GM12878 (cell line): ENCODE measurements around the gene LDLRAP1. TPM values are rescaled to one million over a fixed set of nuclear protein-coding genes. Genes with fewer than 3 reads are reported as not detected.

ENCODE experiments used
- ATAC-seq: fragments of 200-7000 bp; cut with Tn5 transposase; 3 replicates; pipeline ENCODE4 v1.9.1; 2020; ENCODE audit warnings: mild to moderate bottlenecking, moderate library complexity
- BruUV-seq: library from RNA; stranded (reverse); fragments of 400-500 nt; replicated peaks from 2 replicates; lab custom pipeline; 2021; lab: Mats Ljungman, UMichigan
- CTCF ChIA-PET: fragments of 300-600 bp; sonication (Branson Sonifier 250); formaldehyde crosslinking; extraction: SDS; loops from one replicate; lab custom pipeline; 2021; ENCODE audit warnings: inconsistent platforms; lab: Yijun Ruan, JAX
- POLR2A ChIA-PET: fragments of 350-600 bp; formaldehyde crosslinking; extraction: SDS; loops from one replicate; lab custom pipeline; 2021; ENCODE audit warnings: inconsistent platforms; lab: Charles Lee
- RAD21 ChIA-PET: fragments of 300-600 bp; sonication (Branson Sonifier 250); formaldehyde crosslinking; loops from one replicate; lab custom pipeline; 2023; ENCODE audit warnings: antibody characterized with exemption; ENCODE audit not compliant: unreplicated experiment; lab: Charles Lee
- SMC1A ChIA-PET: fragments of 300-600 bp; sonication (Branson Sonifier 250); formaldehyde crosslinking; loops from one replicate; lab custom pipeline; 2023; ENCODE audit not compliant: unreplicated experiment, uncharacterized antibody; lab: Charles Lee
- DNase-seq: peaks from one replicate; pipeline ENCODE4 v3.0.0-alpha.2; 2011; ENCODE audit warnings: low read depth, low spot score
- FAIRE-seq: peaks from 3 replicates; lab custom pipeline; 2011; peaks lifted over from hg19 to GRCh38; lab: Jason Lieb, UNC
- H2AFZ ChIP-seq: 2 replicates; pipeline ENCODE4 v1.6.0; 2011; ENCODE audit warnings: low read depth, low read length, control low read depth; ENCODE audit not compliant: control insufficient read depth
- H3K27ac ChIP-seq: 2 replicates; pipeline ENCODE4 v1.5.1; 2011; ENCODE audit warnings: control low read depth; ENCODE audit not compliant: control insufficient read depth, insufficient read depth
- H3K27me3 ChIP-seq, 2 experiments: replicated peaks in 1 of 2; 2 replicates each; pipeline versions ENCODE4 v1.6.0 to v1.6.1; 2011; ENCODE audit warnings: low read length in 1 of 2; ENCODE audit not compliant: control insufficient read depth in 2 of 2, insufficient read depth in 2 of 2
- H3K36me3 ChIP-seq, 2 experiments: 2 replicates each; pipeline ENCODE4 v1.5.1; 2011; ENCODE audit warnings: low read length in 1 of 2; ENCODE audit not compliant: control insufficient read depth in 2 of 2, insufficient read depth in 2 of 2
- H3K4me1 ChIP-seq: 2 replicates; pipeline ENCODE4 v1.6.1; 2011; ENCODE audit warnings: mild to moderate bottlenecking, low read length, moderate library complexity, mixed read lengths; ENCODE audit not compliant: control insufficient read depth, insufficient read depth
- H3K4me2 ChIP-seq: 2 replicates; pipeline ENCODE4 v1.6.0; 2011; ENCODE audit warnings: control low read depth; ENCODE audit not compliant: control insufficient read depth, insufficient read depth
- H3K4me3 ChIP-seq: fragments of 200-600 bp; sonication (generic); 2 replicates; pipeline ENCODE4 v1.5.1; 2016
- H3K79me2 ChIP-seq: 2 replicates; pipeline ENCODE4 v1.6.0; 2011; ENCODE audit warnings: low read length; ENCODE audit not compliant: control insufficient read depth, insufficient read depth
- H3K9ac ChIP-seq: 2 replicates; pipeline ENCODE4 v1.8.0; 2011; ENCODE audit warnings: low read length, control low read depth, mixed read lengths; ENCODE audit not compliant: control insufficient read depth, insufficient read depth
- H3K9me3 ChIP-seq: replicated peaks from 3 replicates; pipeline ENCODE4 v1.5.1; 2011; ENCODE audit warnings: mild to moderate bottlenecking, low read length; ENCODE audit not compliant: control insufficient read depth, insufficient read depth
- H4K20me1 ChIP-seq: 2 replicates; pipeline ENCODE4 v1.6.0; 2011; ENCODE audit not compliant: control insufficient read depth, insufficient read depth
- ETV6 ChIP-seq, 2 experiments: fragments of 450-650 bp in 1 of 2; IDR thresholded peaks in 1 of 2; conservative IDR thresholded peaks in 1 of 2; 2 replicates each; pipeline ENCODE4 v1.6.1; 2014; ENCODE audit warnings: antibody characterized with exemption in 1 of 2, borderline replicate concordance in 1 of 2, low read depth in 1 of 2, mild to moderate bottlenecking in 1 of 2, moderate library complexity in 1 of 2
- IRF4 ChIP-seq: IDR thresholded peaks from 2 replicates; pipeline ENCODE4 v1.6.1; 2011; ENCODE audit warnings: low read depth, low read length
- KLF5 ChIP-seq: fragments of 450-650 bp; IDR thresholded peaks from 2 replicates; pipeline ENCODE4 v1.6.1; 2014; ENCODE audit warnings: mild to moderate bottlenecking; ENCODE audit not compliant: partially characterized antibody
- LARP7 ChIP-seq: fragments of 450-650 bp; IDR thresholded peaks from 2 replicates; pipeline ENCODE4 v1.6.1; 2017; ENCODE audit warnings: mild to moderate bottlenecking
- MXI1 ChIP-seq: fragments of 150-350 bp; IDR thresholded peaks from 2 replicates; pipeline ENCODE4 v1.6.1; 2011; ENCODE audit warnings: low read depth, mild to moderate bottlenecking, inconsistent platforms, low read length, improper control_type of control experiment
- NFXL1 ChIP-seq: fragments of 450-650 bp; IDR thresholded peaks from 2 replicates; pipeline ENCODE4 v1.6.1; 2017; ENCODE audit warnings: antibody characterized with exemption, mild to moderate bottlenecking, borderline replicate concordance
- POLR2A ChIP-seq: IDR thresholded peaks from 2 replicates; pipeline ENCODE4 v1.6.1; 2011; ENCODE audit warnings: low read depth, mild to moderate bottlenecking, low read length
- RAD51 ChIP-seq: fragments of 450-650 bp; IDR thresholded peaks from 2 replicates; pipeline ENCODE4 v1.6.1; 2016; ENCODE audit warnings: moderate library complexity, mild to moderate bottlenecking, inconsistent platforms
- SMAD5 ChIP-seq: IDR thresholded peaks from 2 replicates; pipeline ENCODE4 v1.6.1; 2016; ENCODE audit warnings: antibody characterized with exemption, low read depth
- SREBF1 ChIP-seq: IDR thresholded peaks from 2 replicates; pipeline ENCODE4 v1.6.1; 2012; ENCODE audit warnings: mild to moderate bottlenecking, low read length
- SUZ12 ChIP-seq: fragments of 200-600 bp; sonication (generic); IDR thresholded peaks from one replicate; pipeline ENCODE4 v1.6.1; 2018; ENCODE audit warnings: antibody characterized with exemption, mild to moderate bottlenecking; ENCODE audit not compliant: unreplicated experiment
- TBL1XR1 ChIP-seq: IDR thresholded peaks from 2 replicates; pipeline ENCODE4 v1.6.1; 2012; ENCODE audit warnings: low read depth, low read length, improper control_type of control experiment
- TCF12 ChIP-seq: IDR thresholded peaks from 2 replicates; pipeline ENCODE4 v1.6.1; 2011; ENCODE audit warnings: low read depth, mild to moderate bottlenecking, low read length
- ZNF207 ChIP-seq: fragments of 450-650 bp; IDR thresholded peaks from 2 replicates; pipeline ENCODE4 v1.6.1; 2014; ENCODE audit warnings: antibody characterized with exemption, mild to moderate bottlenecking, borderline replicate concordance
- WGBS: methylation state at CpG from one replicate; pipeline ENCODE4 v1.1.6; 2016; ENCODE audit warnings: low lambda C conversion rate; ENCODE audit not compliant: insufficient replicate concordance, insufficient coverage; ENCODE audit errors: missing lambda C conversion rate; 5-methylcytosine and 5-hydroxymethylcytosine counted together
- in situ Hi-C: fragments of 300-500 bp; cut with MboI; formaldehyde crosslinking; loops from 9 replicates; pipeline ENCODE4 v1.14.3; 2018; ENCODE audit warnings: mixed read lengths
- intact Hi-C: fragments of 100-400 bp; cut with micrococcal nuclease; formaldehyde crosslinking; loops from one replicate; pipeline ENCODE4 v1.14.2; 2022; ENCODE audit not compliant: unreplicated experiment
- polyA plus RNA-seq, 11 experiments: library from polyadenylated mRNA; depleted of rRNA in 4 of 11; unstranded in 6 of 11; stranded (reverse) in 5 of 11; fragments of >200 nt; fragmentation: Nextera tagmentation in 4 of 11; fragmentation: Illumina TruSeq in 1 of 11; extraction: Ambion mirVana in 4 of 11; extraction: Trizol in 1 of 11; gene quantifications; 1 replicate in 1 of 11; 2 replicates in 10 of 11; pipeline versions ENCODE4 v1.2.1 to v1.2.3, GENCODE V29; 2011 to 2016; ENCODE audit warnings: inconsistent platforms in 2 of 11, missing spikeins in 2 of 11, low read depth in 1 of 11
- total RNA-seq, 4 experiments: library from RNA; depleted of rRNA in 3 of 4; stranded (reverse); fragments of >200 nt in 3 of 4; fragmentation: Illumina TruSeq in 1 of 4; extraction: Trizol in 1 of 4; gene quantifications; 2 replicates each; pipeline versions ENCODE4 v1.2.1 to v1.2.3, GENCODE V29; 2013 to 2021
- TF ChIP-seq, protein P1 (sequence below): IDR thresholded peaks from 2 replicates; pipeline ENCODE4 v1.6.1; 2011; ENCODE audit warnings: low read depth, mild to moderate bottlenecking, low read length, moderate library complexity, borderline replicate concordance; ENCODE audit errors: extremely low read depth
- TF ChIP-seq, protein P2 (sequence below): fragments of 450-650 bp; IDR thresholded peaks from 2 replicates; pipeline ENCODE4 v1.6.1; 2018; ENCODE audit warnings: borderline replicate concordance, mild to moderate bottlenecking; ENCODE audit not compliant: partially characterized antibody
- TF ChIP-seq, protein P3 (sequence below): fragments of 450-650 bp; IDR thresholded peaks from 2 replicates; pipeline ENCODE4 v1.6.1; 2017; ENCODE audit warnings: low read depth, mild to moderate bottlenecking, moderate library complexity
- TF ChIP-seq, protein P4 (sequence below): IDR thresholded peaks from 2 replicates; pipeline ENCODE4 v1.6.1; 2012; ENCODE audit warnings: low read depth, low read length, improper control_type of control experiment

Gene LDLRAP1
- total and polyA plus RNA-seq, 10 of the 15 experiments (the other 5 are each of a cell fraction or from before 2014, with no cell fraction given): 0.43 to 37.6 (median 22.0) TPM

DNA sequence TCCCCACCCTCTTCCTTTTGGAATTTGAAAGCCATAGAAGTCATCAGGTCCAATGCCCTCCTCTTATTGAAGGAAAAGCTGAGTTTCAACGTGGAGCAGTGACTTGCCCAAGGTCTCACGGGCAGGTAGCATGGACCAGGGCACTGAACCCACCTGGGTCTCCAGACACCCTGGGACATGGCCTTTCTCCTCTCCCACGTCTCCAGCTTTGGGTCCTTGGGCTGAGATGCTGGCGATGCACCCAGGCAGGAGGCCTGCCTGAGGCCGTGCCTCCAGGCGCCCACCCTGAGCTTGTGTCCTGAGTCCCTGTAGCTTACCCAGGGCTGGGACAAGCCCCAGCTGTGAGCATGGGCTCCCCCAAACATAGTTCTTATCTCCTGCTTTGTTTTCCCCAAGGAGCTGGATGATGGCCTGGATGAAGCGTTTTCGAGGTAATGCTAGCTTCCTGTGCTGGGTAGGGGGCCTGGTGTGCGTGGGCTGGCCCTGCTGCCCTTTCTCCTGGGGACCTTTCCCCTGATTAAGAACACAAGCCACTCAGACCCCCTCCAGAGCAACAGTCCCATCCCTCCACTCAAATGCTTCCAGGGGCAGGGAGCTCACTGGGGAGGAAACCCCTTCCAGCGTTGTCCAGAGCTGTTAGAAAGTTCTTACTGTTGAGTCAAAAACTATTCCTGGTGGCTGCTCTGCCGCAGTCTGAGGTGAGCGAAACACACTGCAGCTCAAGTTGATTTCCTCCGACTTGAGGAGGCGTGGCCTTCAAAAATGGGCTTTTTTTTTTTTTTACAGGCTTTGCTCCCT, 21.6 kb downstream of the LDLRAP1 start:
- Histone ChIP-seq H3K4me1 (peaks cover 18% of the 10 kb centered on the region), H3K27ac (no peak overlapping the region), H3K9ac (no peak overlapping the region), H4K20me1 (no peaks in the 10 kb centered on the region), H3K36me3 (peaks cover 0 to 14% of the 10 kb centered on the region in 2 experiments; a peak in 2 of 4 replicates), H3K4me2 (no peak overlapping the region), H3K4me3 (no peak overlapping the region), H3K79me2 (no peaks in the 10 kb centered on the region), H3K9me3 (no peaks in the 10 kb centered on the region), H3K27me3 (no peaks in the 10 kb centered on the region), H2AFZ (no peak overlapping the region)
- POLR2A ChIA-PET: interaction anchor here (0.7 to 1.1 kb wide), 2 partner anchors 14 to 430 kb away, joined by 3 to 5 read pairs; no protein-coding TSS in a partner anchor
- RAD21 ChIA-PET: no interaction called here
- CTCF ChIA-PET: interaction anchor here (1.0 kb wide), 1 partner anchor 10 kb away, joined by 3 read pairs; no protein-coding TSS in a partner anchor
- TF ChIP-seq, protein P1, sequence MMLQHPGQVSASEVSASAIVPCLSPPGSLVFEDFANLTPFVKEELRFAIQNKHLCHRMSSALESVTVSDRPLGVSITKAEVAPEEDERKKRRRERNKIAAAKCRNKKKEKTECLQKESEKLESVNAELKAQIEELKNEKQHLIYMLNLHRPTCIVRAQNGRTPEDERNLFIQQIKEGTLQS: no peak
- TF ChIP-seq ETV6 (conservative IDR thresholded peaks at IDR 0.05 in 1 of 2, IDR thresholded peaks at IDR 0.05 in 1 of 2; ENCODE audit: borderline replicate concordance in 1 of 2, low read depth in 1 of 2) (no peak), SMAD5 (no peak), TBL1XR1 (no peak), SREBF1 (no peak), SUZ12 (no peak), TCF12 (no peak), MXI1 (no peak), LARP7 (no peak), POLR2A (no peak), KLF5 (no peak), IRF4 (no peak), NFXL1 (no peak), RAD51 (no peak), ZNF207 (no peak)
- TF ChIP-seq, protein P2, sequence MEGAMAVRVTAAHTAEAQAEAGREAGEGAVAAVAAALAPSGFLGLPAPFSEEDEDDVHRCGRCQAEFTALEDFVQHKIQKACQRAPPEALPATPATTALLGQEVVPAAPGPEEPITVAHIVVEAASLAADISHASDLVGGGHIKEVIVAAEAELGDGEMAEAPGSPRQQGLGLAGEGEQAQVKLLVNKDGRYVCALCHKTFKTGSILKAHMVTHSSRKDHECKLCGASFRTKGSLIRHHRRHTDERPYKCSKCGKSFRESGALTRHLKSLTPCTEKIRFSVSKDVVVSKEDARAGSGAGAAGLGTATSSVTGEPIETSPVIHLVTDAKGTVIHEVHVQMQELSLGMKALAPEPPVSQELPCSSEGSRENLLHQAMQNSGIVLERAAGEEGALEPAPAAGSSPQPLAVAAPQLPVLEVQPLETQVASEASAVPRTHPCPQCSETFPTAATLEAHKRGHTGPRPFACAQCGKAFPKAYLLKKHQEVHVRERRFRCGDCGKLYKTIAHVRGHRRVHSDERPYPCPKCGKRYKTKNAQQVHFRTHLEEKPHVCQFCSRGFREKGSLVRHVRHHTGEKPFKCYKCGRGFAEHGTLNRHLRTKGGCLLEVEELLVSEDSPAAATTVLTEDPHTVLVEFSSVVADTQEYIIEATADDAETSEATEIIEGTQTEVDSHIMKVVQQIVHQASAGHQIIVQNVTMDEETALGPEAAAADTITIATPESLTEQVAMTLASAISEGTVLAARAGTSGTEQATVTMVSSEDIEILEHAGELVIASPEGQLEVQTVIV: no peak
- TF ChIP-seq, protein P3, sequence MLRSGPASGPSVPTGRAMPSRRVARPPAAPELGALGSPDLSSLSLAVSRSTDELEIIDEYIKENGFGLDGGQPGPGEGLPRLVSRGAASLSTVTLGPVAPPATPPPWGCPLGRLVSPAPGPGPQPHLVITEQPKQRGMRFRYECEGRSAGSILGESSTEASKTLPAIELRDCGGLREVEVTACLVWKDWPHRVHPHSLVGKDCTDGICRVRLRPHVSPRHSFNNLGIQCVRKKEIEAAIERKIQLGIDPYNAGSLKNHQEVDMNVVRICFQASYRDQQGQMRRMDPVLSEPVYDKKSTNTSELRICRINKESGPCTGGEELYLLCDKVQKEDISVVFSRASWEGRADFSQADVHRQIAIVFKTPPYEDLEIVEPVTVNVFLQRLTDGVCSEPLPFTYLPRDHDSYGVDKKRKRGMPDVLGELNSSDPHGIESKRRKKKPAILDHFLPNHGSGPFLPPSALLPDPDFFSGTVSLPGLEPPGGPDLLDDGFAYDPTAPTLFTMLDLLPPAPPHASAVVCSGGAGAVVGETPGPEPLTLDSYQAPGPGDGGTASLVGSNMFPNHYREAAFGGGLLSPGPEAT: no peak
- TF ChIP-seq, protein P4, sequence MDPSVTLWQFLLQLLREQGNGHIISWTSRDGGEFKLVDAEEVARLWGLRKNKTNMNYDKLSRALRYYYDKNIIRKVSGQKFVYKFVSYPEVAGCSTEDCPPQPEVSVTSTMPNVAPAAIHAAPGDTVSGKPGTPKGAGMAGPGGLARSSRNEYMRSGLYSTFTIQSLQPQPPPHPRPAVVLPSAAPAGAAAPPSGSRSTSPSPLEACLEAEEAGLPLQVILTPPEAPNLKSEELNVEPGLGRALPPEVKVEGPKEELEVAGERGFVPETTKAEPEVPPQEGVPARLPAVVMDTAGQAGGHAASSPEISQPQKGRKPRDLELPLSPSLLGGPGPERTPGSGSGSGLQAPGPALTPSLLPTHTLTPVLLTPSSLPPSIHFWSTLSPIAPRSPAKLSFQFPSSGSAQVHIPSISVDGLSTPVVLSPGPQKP: no peak
- in situ Hi-C loops: no loop called here
- no peak for ATAC-seq
- BruUV-seq: no TSS peak
- intact Hi-C loops: no loop called here
- no peak for DNase-seq
- SMC1A ChIA-PET: interaction anchor here (0.7 to 1.5 kb wide), 3 partner anchors 9 to 149 kb away, joined by 4 to 5 read pairs (median 4); no protein-coding TSS in a partner anchor
- WGBS: 60% methylated on average over 13 of the region's 14 CpGs
- no peak for FAIRE-seq
